ENCODE results near the gene SCGB1D2. TPM values are rescaled to one million over a fixed set of nuclear protein-coding genes. Genes with fewer than 3 reads are reported as not detected.
"Not testable (repeated sequence)": the region's sequence is repeated elsewhere in the genome, so short reads cannot be mapped to it uniquely, and the experiment has no call there.

The SCGB1D2 gene
- total RNA-seq: 3.7 TPM
- long read RNA-seq, partial matches to known transcripts: 0 of 1 reads
- long read RNA-seq, other reads (novel, unspliced or antisense): 0 of 1 reads

DNA sequence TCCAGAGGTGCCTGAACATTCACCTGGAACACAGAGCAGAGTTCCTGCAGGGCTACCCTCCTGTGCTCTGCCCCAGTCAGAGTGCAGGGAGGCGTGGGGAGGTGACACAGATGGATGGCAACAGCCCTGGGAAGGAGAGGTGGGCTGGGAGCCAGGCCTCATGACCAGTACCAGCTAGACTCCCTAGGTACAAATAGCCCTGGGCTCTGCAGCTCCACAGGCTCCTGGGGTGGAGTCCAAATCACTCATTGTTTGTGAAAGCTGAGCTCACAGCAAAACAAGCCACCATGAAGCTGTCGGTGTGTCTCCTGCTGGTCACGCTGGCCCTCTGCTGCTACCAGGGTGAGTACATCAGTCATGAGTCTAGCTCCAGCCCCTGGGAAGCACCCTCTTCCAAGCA lies at the start of gene SCGB1D2:
TSS of gene SCGB1D2 (plus strand) at position 219 of the 400 bp plus-strand sequence. CDS start at position 288, 69 bp downstream.
- ATAC-seq (ENCODE audit: poor library complexity) (peak; percentile 99), DNase-seq (peak; percentile 78)
- intact Hi-C loops (cut with DNase I): no loop called here

GRCh38 chr11:62193952-62194351 lies 48.1 kb upstream of the SCGB1D2 start:
- DNase-seq (no peak), ATAC-seq (ENCODE audit: poor library complexity) (no peak)
- intact Hi-C loops (cut with DNase I): no loop called here

DNA sequence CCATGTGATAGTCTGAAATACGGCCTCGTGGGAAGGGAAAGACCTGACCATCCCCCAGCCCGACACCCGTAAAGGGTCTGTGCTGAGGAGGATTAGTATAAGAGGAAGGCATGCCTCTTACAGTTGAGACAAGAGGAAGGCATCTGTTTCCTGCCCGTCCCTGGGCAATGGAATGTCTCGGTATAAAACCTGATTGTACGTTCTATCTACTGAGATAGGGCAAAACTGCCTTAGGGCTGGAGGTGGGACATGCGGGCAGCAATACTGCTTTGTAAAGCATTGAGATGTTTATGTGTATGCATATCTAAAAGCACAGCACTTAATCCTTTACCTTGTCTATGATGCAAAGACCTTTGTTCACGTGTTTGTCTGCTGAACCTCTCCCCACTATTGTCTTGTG lies 47.0 kb upstream of the SCGB1D2 start:
- DNase-seq; ATAC-seq (ENCODE audit: poor library complexity); intact Hi-C loops (cut with DNase I): not testable (repeated sequence)

- DNase-seq: no peak
- no peak for ATAC-seq (ENCODE audit: poor library complexity)
- intact Hi-C loops (cut with DNase I): no loop called here
Measured at GRCh38 chr11:62195945-62196344, 46.1 kb upstream of the SCGB1D2 start.

GRCh38 chr11:62197400-62197799 lies 44.6 kb upstream of the SCGB1D2 start:
- ATAC-seq (ENCODE audit: poor library complexity); DNase-seq; intact Hi-C loops (cut with DNase I): not testable (repeated sequence)

GRCh38 chr11:62201376-62201775 lies 40.7 kb upstream of the SCGB1D2 start:
- DNase-seq (no peak), ATAC-seq (ENCODE audit: poor library complexity) (no peak)
- intact Hi-C loops (cut with DNase I): no loop called here

DNA sequence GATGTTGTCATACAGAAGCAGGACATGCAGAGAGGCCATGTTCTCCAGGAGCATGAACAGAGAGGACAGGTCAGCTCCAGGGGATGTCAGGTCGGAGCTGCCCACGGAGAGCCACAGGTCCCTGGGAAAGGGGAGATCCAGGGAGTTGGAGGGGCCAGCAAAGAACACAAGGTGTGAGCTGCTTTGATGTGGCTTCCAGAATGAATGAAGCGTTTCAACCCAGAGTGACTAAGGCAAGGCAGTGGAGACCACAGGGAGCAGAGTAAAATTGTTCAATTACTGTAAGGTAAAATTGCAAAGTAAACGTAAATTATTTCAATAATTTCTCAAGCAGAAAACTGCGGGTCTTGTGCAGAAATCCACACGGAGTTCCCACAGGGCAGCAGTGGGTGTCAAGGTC lies 39.1 kb upstream of the SCGB1D2 start:
- intact Hi-C loops (cut with DNase I): no loop called here
- no peak for ATAC-seq (ENCODE audit: poor library complexity)

GRCh38 chr11:62204430-62204829 lies 37.6 kb upstream of the SCGB1D2 start:
- ATAC-seq (ENCODE audit: poor library complexity): no peak
- no peak for DNase-seq
- intact Hi-C loops (cut with DNase I): no loop called here

More for the DNA sequence above, 39.1 kb upstream of the SCGB1D2 start:
- DNase-seq: no peak

GRCh38 chr11:62205441-62205840 lies 36.6 kb upstream of the SCGB1D2 start:
- DNase-seq: no peak
- no peak for ATAC-seq (ENCODE audit: poor library complexity)
- intact Hi-C loops (cut with DNase I): no loop called here

DNA sequence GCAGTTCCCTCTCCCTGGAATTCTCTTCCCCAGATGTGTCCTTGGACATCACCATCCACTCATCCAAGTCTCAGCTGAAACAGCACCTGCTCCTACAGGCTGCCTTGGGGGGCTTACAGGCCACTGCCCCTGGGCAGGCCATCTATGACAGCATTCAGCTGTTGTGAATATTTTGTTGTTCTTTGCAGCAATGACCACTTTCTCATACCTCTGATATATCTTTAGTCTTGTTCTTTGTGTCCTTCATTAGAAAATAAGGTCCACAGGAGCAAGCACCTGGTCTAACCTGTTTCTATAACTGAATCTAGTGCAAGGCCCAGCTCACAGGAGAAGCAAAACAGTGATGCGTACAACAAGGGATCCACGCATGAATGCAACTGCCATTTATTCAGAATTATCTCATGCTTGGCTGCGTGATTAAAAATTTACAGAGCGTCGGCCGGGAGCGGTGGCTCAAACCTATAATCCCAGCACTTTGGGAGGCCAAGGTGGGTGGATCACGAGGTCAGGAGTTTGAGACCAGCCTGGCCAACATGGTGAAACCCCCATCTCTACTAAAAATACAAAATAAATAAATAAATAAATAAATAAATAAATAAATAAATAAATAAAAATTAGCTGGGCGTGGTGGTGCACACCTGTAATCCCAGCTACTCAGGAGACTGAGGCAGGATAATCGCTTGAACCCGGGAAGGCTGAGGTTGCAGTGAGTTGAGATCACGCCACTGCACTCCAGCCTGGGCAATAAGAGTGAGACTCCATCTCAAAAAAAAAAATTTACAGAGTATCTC lies 35.6 kb upstream of the SCGB1D2 start:
- intact Hi-C loops (cut with DNase I); DNase-seq; ATAC-seq (ENCODE audit: poor library complexity): not testable (repeated sequence)

GRCh38 chr11:62208785-62209144 lies 33.3 kb upstream of the SCGB1D2 start:
- DNase-seq: no peak

GRCh38 chr11:62217191-62217748 lies 24.8 kb upstream of the SCGB1D2 start:
- ATAC-seq (ENCODE audit: poor library complexity): no peak
- intact Hi-C loops (cut with DNase I): no loop called here
- DNase-seq: no peak

More at GRCh38 chr11:62208785-62209144, 33.3 kb upstream of the SCGB1D2 start:
- ATAC-seq (ENCODE audit: poor library complexity): no peak
- intact Hi-C loops (cut with DNase I): no loop called here

GRCh38 chr11:62221498-62221897 lies 20.5 kb upstream of the SCGB1D2 start:
- DNase-seq: no peak
- ATAC-seq (ENCODE audit: poor library complexity): no peak
- intact Hi-C loops (cut with DNase I): no loop called here

GRCh38 chr11:62223095-62223494 lies 18.9 kb upstream of the SCGB1D2 start:
- ATAC-seq (ENCODE audit: poor library complexity): no peak
- DNase-seq: no peak
- intact Hi-C loops (cut with DNase I): no loop called here

DNA sequence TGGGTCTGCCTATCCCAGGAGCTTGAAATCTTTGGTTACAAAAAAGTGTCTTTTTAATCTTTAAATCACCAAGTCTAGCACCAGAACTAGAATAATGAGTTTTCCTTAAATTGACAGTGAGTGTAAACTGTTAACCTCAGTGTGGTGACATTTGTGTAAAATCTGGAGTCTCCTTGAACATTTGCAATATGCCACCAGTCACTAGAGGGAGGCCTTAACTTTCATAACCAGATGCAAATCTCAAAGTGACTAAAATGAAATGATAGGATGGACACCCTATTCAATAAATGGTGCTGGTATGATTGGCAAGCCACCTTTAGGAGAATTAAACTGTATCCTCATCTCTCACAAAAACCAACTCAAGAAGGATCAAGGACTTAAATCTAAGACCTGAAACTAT lies 8.3 kb upstream of the SCGB1D2 start:
- DNase-seq: no peak
- no peak for ATAC-seq (ENCODE audit: poor library complexity)
- intact Hi-C loops (cut with DNase I): no loop called here

DNA sequence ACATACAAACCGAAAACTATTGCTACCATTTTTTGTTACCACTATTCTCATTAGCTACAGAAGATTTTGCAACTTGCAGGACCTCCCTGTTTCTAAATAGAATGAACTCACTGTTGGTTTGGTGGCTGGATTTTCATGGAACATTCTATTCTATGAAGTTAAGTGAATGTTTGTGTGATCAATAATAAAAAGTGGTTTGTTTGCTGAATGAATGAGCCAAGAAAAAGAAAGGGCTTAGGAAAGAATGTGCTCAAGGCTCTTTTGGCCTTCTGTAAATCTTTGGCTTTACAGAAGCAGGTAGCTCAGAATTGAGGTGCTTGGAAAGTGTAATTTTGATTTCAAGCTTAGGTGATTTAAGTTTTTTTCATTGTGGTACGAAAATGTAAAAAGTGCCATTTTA lies 5.9 kb upstream of the SCGB1D2 start:
- no peak for DNase-seq

GRCh38 chr11:62237499-62237898 lies 4.5 kb upstream of the SCGB1D2 start:
- ATAC-seq (ENCODE audit: poor library complexity) (no peak), DNase-seq (no peak)
- intact Hi-C loops (cut with DNase I): no loop called here

More for the DNA sequence above, 5.9 kb upstream of the SCGB1D2 start:
- ATAC-seq (ENCODE audit: poor library complexity): no peak
- intact Hi-C loops (cut with DNase I): no loop called here

- DNase-seq: no peak
- intact Hi-C loops (cut with DNase I): no loop called here
- ATAC-seq (ENCODE audit: poor library complexity): no peak
Measured at GRCh38 chr11:62238151-62238550, 3.9 kb upstream of the SCGB1D2 start.

DNA sequence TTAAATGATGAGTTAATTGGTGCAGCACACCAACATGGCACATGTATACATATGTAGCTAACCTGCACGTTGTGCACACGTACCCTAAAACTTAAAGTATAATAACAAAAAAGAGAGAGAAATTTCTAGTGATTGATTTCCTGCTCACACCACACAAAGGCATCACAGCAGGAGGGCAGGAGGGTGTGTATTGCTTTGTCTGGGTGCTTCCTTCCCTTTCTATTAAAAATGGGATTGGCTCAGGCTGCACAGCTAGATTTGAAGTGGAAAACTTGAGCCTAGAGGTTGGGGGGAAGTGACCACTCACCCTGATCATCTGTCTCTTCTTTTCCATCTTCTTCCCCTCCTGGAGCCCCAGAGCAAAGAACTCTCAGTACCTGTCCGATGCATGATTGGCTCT lies 944 bp upstream of the SCGB1D2 start:
- ATAC-seq (ENCODE audit: poor library complexity): no peak
- intact Hi-C loops (cut with DNase I): no loop called here
- no peak for DNase-seq

- intact Hi-C loops (cut with DNase I): no loop called here
- DNase-seq: no peak
- ATAC-seq (ENCODE audit: poor library complexity): no peak
Measured at GRCh38 chr11:62245271-62245753, 3.3 kb downstream of the SCGB1D2 start.

Measured in Right ventricle myocardium superior (tissue), 1 donor.